ENCODE results near the gene DKKL1.

DKKL1 gene

DNA sequence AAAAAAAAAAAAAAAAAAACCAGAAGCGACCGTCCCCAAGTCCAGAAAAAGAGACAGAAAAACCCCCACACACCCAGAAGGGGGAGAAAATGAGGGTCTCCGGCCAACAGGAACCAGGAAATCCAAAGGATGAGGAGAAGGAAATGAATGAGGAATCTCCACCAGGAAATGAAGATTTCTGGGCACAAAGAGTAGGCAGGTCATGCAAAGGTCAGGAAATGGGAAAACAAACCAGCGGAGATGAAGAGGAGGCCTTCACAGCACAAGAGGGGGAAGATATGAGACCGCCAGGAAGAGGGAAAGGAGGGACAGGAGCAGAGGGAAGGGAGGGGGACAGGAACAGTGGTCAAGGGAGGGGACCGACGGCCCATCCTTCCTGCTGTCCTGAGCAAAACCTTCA, 7.3 kb upstream of the DKKL1 start:
- TF ChIP-seq, protein P1, sequence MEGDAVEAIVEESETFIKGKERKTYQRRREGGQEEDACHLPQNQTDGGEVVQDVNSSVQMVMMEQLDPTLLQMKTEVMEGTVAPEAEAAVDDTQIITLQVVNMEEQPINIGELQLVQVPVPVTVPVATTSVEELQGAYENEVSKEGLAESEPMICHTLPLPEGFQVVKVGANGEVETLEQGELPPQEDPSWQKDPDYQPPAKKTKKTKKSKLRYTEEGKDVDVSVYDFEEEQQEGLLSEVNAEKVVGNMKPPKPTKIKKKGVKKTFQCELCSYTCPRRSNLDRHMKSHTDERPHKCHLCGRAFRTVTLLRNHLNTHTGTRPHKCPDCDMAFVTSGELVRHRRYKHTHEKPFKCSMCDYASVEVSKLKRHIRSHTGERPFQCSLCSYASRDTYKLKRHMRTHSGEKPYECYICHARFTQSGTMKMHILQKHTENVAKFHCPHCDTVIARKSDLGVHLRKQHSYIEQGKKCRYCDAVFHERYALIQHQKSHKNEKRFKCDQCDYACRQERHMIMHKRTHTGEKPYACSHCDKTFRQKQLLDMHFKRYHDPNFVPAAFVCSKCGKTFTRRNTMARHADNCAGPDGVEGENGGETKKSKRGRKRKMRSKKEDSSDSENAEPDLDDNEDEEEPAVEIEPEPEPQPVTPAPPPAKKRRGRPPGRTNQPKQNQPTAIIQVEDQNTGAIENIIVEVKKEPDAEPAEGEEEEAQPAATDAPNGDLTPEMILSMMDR (IDR thresholded peaks at IDR 0.05; ENCODE audit: insufficient read depth, low read depth, low read length, missing control alignments): no peak
- no peak overlapping the region for H3K4me3 ChIP-seq (ENCODE audit: low read depth, low read length)
- no peak for DNase-seq (ENCODE audit: low read depth)

DNA sequence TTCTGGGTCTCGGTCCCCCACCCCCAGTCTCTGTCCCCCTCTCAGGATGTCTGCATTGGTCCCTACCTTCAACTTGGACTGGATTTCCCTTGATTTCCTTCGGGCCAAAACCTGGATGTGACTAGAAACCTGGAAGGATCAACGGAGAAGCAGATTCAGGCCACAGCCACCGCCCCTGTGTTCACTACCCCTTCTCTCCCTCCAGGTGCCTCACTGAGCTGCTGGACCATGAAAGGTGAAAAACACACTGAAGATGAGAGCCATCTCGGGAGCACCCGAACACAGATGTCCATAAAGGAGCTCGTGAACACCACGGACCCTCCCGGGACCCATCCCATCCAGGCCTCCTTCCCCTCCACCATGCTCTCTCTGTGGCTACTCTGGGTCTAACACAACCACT, 6.5 kb upstream of the DKKL1 start:
- H3K4me3 ChIP-seq (ENCODE audit: low read depth, low read length): no peak overlapping the region
- TF ChIP-seq, protein P1 (IDR thresholded peaks at IDR 0.05; ENCODE audit: insufficient read depth, low read depth, low read length, missing control alignments): no peak
- DNase-seq (ENCODE audit: low read depth): no peak

DNA sequence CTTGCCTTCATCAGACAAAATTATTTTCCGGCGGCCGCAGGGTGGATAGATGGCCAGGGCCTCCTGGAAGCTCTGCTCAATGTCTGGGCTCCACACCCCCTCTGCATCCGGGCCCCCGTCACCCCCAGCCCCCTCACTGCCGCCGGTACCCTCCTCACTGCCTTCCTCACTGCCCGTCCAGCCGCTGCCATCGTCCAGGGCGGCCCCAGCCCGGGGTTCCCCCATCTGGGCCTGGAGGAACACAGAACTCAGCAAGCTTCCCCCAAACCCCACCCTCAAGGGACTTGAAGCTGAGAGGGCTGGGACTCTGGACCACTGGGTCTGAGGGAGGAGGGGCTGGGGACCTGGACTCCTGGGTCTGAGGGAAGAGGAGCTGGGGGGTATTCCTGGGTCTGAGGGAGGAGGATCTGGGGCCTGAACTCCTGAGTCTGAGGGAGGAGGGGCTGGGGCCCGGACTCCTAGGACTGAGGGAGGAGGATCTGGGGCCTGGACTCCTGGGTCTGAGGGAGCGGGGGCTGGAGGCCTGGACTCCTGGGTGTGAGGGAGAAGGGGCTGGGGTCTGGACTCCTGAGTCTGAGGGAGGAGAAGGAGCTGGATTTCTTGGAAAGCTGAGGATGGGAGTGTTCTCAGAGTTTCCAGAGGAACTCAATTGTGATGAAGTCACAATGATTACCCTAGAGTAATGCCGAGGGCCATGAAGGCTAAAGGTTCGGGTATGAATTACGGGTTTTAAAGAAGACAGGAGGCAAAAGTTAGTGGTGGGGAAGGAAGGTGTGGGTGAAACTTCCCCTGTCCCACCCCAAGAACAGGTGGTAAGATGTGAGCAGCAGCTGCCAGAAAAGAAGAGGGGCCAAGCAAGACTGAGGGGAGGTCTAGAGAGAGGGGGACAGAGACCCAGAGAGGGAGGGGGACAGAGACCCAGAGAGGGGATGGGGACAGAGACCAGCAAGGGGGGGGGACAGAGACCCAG, 3.5 kb upstream of the DKKL1 start:
- TF ChIP-seq, protein P1 (IDR thresholded peaks at IDR 0.05; ENCODE audit: insufficient read depth, low read depth, low read length, missing control alignments): no peak
- no peak for DNase-seq (ENCODE audit: low read depth)
- H3K4me3 ChIP-seq (ENCODE audit: low read depth, low read length): no peak overlapping the region

DNA sequence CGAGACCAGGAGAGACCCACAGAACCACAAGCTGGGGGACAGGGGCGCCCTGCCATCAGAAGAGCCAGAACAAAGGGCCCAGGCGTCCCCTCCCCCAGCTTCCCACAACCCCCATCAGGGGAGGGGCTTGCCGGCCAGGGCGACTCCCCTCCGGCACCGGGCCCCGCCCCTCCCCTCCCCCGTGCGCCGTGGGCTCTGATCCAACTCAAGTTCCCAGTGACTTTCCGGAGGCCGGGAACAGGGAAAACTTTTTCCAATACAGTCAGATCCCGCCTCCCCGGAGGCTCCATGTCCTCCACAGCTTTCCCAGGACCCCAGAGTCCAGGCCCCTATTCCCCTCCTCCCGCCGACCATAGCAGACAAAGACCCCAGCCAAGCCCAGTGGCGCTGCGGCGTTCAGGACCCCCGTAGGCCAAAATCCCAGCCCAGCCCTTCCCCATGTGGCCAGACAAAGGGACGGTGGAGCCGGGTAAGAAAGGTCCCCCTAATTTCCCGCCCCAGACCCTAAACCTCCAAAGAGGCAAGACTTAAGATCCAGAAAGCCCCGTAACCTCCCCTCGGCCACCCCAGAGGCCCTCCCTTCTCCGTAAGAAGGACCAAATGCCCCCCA, 2.1 kb upstream of the DKKL1 start:
- TF ChIP-seq, protein P1 (IDR thresholded peaks at IDR 0.05; ENCODE audit: insufficient read depth, low read depth, low read length, missing control alignments): no peak

DNA sequence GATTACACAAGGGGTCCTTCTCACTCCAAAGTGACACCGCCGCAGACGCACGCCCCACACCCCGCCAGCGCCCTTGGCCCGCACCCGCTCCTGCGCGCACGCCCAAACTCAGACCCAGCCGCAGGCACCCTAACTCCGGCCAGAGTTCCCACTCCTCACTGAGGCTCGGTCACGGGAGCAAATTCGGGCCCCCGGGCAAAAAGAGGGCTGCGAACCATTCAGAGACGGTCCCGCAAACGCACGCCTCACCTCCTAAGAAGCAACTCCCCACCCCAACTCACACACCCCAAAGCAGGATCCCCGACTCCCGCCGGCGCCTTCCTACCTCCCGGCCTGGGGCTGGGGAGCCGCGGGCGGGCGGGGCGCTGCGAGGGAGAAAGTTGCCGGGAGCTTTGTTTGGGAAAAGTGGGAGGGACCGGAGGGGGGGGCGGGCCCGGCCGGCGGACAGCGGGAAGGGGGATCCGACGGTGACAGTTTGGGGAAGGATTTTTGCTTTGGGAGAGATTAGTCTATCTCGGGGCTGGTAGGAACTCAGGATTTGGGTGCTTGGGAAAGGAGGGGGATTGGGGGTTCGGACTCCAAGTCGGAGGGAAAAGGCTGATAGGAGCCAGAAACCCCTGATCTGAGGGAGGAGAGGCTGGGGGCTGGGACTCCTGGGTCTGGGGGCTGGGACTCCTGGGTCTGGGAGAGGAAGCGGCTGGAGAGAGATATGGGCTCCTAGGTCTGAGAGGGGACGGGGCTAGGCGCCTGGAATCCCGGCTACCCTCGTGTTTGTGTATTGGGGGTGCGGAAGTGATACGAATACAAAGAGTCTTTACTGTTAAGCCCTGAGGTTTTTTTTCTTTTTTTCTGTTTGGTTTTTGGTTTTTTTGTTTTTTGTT, 1.4 kb upstream of the DKKL1 start, which contains the start of gene TEAD2:
Gene TEAD2, minus strand, starts transcription at position 369 of the 881 bp plus-strand sequence. CDS start 2,341 bp downstream, outside the sequence.
- TF ChIP-seq, protein P1 (IDR thresholded peaks at IDR 0.05; ENCODE audit: insufficient read depth, low read depth, low read length, missing control alignments): no peak
- DNase-seq (ENCODE audit: low read depth): no peak
- H3K4me3 ChIP-seq (ENCODE audit: low read depth, low read length): no peak within 1 kb of the TSS

More for the DNA sequence above, 2.1 kb upstream of the DKKL1 start:
- H3K4me3 ChIP-seq (ENCODE audit: low read depth, low read length): no peak overlapping the region
- DNase-seq (ENCODE audit: low read depth): no peak

DNA sequence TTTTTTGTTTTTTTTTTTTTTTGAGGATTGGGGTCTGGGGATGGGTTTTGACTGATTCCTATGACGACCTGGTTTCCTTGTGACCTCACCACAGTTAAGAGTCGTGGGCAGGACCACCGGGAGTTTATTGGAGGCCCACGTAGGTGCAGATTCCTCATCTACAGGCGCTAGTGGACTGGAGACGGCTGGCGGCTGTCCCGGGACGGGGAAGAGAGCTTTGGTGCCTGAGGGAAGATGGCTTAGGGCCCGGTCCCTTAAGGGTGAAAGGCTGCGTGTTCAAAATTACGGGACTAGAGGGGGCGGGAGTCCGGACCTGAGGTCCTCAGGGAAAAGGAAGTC, 779 bp upstream of the DKKL1 start:
- H3K4me3 ChIP-seq (ENCODE audit: low read depth, low read length): no peak overlapping the region
- DNase-seq (ENCODE audit: low read depth): no peak
- TF ChIP-seq, protein P1 (IDR thresholded peaks at IDR 0.05; ENCODE audit: insufficient read depth, low read depth, low read length, missing control alignments): no peak

Measured in GM12865 (cell line).